B cell (primary cell): ENCODE data around the gene ARFGAP1. TPM values are rescaled to one million over a fixed set of nuclear protein-coding genes. Genes with fewer than 3 reads are reported as not detected.

Experiments used
- ATAC-seq: fragments of 200-7000 bp; cut with Tn5 transposase; one replicate; pipeline ENCODE4 v1.10.0; 2021; ENCODE audit warnings: low read depth, mild to moderate bottlenecking, moderate number of reproducible peaks, moderate library complexity
- CTCF ChIA-PET: fragments of 350-600 bp; sonication (Branson Sonifier 250); formaldehyde crosslinking; loops from one replicate; lab custom pipeline; 2021; ENCODE audit warnings: antibody characterized with exemption, inconsistent platforms; lab: Charles Lee
- POLR2A ChIA-PET: fragments of 350-600 bp; sonication (Branson Sonifier 250); formaldehyde crosslinking; loops from one replicate; lab custom pipeline; 2021; ENCODE audit warnings: antibody characterized with exemption; lab: Charles Lee
- DNase-seq: peaks from one replicate; pipeline ENCODE4 v3.0.0; 2013
- H2AFZ ChIP-seq: 2 replicates; pipeline ENCODE4 v1.6.1; 2012; ENCODE audit warnings: mild to moderate bottlenecking, low read depth, low read length; ENCODE audit not compliant: insufficient read depth, poor library complexity, severe bottlenecking
- H3K27ac ChIP-seq, 2 donors: 1 replicate in 1 of 2; 2 replicates in 1 of 2; pipeline ENCODE4 v1.5.1; 2012 to 2013; ENCODE audit warnings: low read length in 2 of 2, mild to moderate bottlenecking in 2 of 2, moderate library complexity in 1 of 2
- H3K27me3 ChIP-seq, 4 experiments: fragments of 200-600 bp in 1 of 4; sonication (generic) in 1 of 4; replicated peaks in 1 of 4; 1 replicate in 2 of 4; 2 replicates in 2 of 4; pipeline versions ENCODE4 v1.6.1 to v1.7.0; 2013 to 2016; ENCODE audit warnings: low read length in 3 of 4, mild to moderate bottlenecking in 2 of 4, mixed read lengths in 1 of 4, moderate library complexity in 1 of 4; ENCODE audit not compliant: insufficient read depth in 4 of 4, control insufficient read depth in 3 of 4; ENCODE audit errors: control extremely low read depth in 1 of 4
- H3K36me3 ChIP-seq, 2 experiments: replicated peaks in 1 of 2; 1 replicate in 1 of 2; 2 replicates in 1 of 2; pipeline versions ENCODE4 v1.6.1 to v1.7.1; 2013; ENCODE audit warnings: low read length in 1 of 2; ENCODE audit not compliant: insufficient read depth in 2 of 2, control insufficient read depth in 1 of 2; ENCODE audit errors: control extremely low read depth in 1 of 2, extremely low read depth in 1 of 2
- H3K4me1 ChIP-seq, 2 donors: fragments of 200-600 bp in 1 of 2; sonication (generic) in 1 of 2; 1 replicate in 1 of 2; 2 replicates in 1 of 2; pipeline versions ENCODE4 v1.5.1 to v1.6.1; 2013 to 2017; ENCODE audit warnings: low read length in 2 of 2; ENCODE audit not compliant: control insufficient read depth in 2 of 2, insufficient read depth in 2 of 2
- H3K4me2 ChIP-seq: replicated peaks from 2 replicates; pipeline ENCODE3; 2012; ENCODE audit warnings: mild to moderate bottlenecking, low read depth, low read length; ENCODE audit not compliant: poor library complexity, severe bottlenecking
- H3K4me3 ChIP-seq, 5 experiments: fragments of 200-600 bp in 1 of 5; sonication (generic) in 1 of 5; 1 replicate in 3 of 5; 2 replicates in 2 of 5; pipeline versions ENCODE4 v1.5.1 to v1.7.0; 2011 to 2016; ENCODE audit warnings: low read length in 4 of 5, mild to moderate bottlenecking in 4 of 5, low read depth in 2 of 5, control low read depth in 1 of 5, moderate library complexity in 1 of 5; ENCODE audit not compliant: insufficient read depth in 1 of 5; ENCODE audit errors: control extremely low read depth in 1 of 5, extremely low read depth in 1 of 5
- H3K79me2 ChIP-seq: fragments of 200-600 bp; sonication (generic); one replicate; pipeline ENCODE4 v1.6.0; 2016; ENCODE audit warnings: low read length; ENCODE audit not compliant: control insufficient read depth, insufficient read depth
- H3K9ac ChIP-seq: fragments of 200-600 bp; sonication (generic); 2 replicates; pipeline ENCODE4 v1.6.1; 2017; ENCODE audit warnings: mild to moderate bottlenecking, low read length, moderate library complexity
- H3K9me3 ChIP-seq, 3 donors: one replicate each; pipeline versions ENCODE4 v1.6.1 to v1.7.1; 2013; ENCODE audit warnings: low read length in 2 of 3; ENCODE audit not compliant: control insufficient read depth in 2 of 3, insufficient read depth in 1 of 3; ENCODE audit errors: control extremely low read depth in 1 of 3
- H4K20me1 ChIP-seq: 2 replicates; pipeline ENCODE4 v1.6.0; 2012; ENCODE audit warnings: mild to moderate bottlenecking, low read length; ENCODE audit not compliant: insufficient read depth, control insufficient read depth, poor library complexity, severe bottlenecking
- H3K27ac Mint-ChIP-seq: one replicate; pipeline ENCODE4 v1.8.0; 2021; ENCODE audit warnings: mixed read lengths
- H3K27me3 Mint-ChIP-seq: one replicate; pipeline ENCODE4 v1.8.0; 2021; ENCODE audit warnings: mixed read lengths
- H3K4me1 Mint-ChIP-seq: one replicate; pipeline ENCODE4 v1.8.0; 2021; ENCODE audit warnings: mixed read lengths
- H3K4me3 Mint-ChIP-seq: one replicate; pipeline ENCODE4 v1.8.0; 2021; ENCODE audit warnings: mixed read lengths
- H3K9me3 Mint-ChIP-seq: one replicate; pipeline ENCODE4 v1.8.0; 2022; ENCODE audit warnings: mixed read lengths; ENCODE audit not compliant: insufficient read depth
- EZH2 ChIP-seq: IDR thresholded peaks from 2 replicates; pipeline ENCODE4 v1.6.1; 2012; ENCODE audit warnings: borderline replicate concordance, low read depth, mild to moderate bottlenecking, moderate library complexity, low read length; ENCODE audit not compliant: insufficient read depth, poor library complexity, severe bottlenecking
- WGBS: methylation state at CpG from one replicate; pipeline ENCODE4 v1.1.5; 2013; ENCODE audit warnings: missing lambda C conversion rate; ENCODE audit not compliant: insufficient coverage; 5-methylcytosine and 5-hydroxymethylcytosine counted together
- intact Hi-C: fragments of 100-400 bp; cut with micrococcal nuclease; formaldehyde crosslinking; loops from one replicate; pipeline ENCODE4 v1.10.0; 2022
- polyA plus RNA-seq: library from polyadenylated mRNA; depleted of rRNA; stranded (reverse); fragments of >200 nt; gene quantifications from 2 replicates; pipeline ENCODE4 v1.2.3, GENCODE V29; 2012
- total RNA-seq, 2 donors: library from RNA; stranded (reverse); fragments of 120-200 nt in 1 of 2; gene quantifications; 1 replicate in 1 of 2; 2 replicates in 1 of 2; pipeline versions ENCODE4 v1.2.3 to v1.2.4, GENCODE V29; 2013 to 2022
- TF ChIP-seq, protein P1 (sequence below): fragments of 200-600 bp; IDR thresholded peaks from one replicate; pipeline ENCODE4 v1.8.0; 2022; ENCODE audit warnings: antibody characterized with exemption, mild to moderate bottlenecking

The ARFGAP1 gene
- total and polyA plus RNA-seq, 2 donors (not counting 1 experiment from before 2014, with no cell fraction given): 83.2 to 99.4 TPM

GRCh38 chr20:63306673-63307537 is 34.3 kb downstream of the ARFGAP1 start:
- no peak overlapping the region for H3K4me2 ChIP-seq
- H3K27ac ChIP-seq: no peak overlapping the region
- H3K36me3 ChIP-seq: no peaks in the 10 kb centered on the region
- H3K79me2 ChIP-seq: no peaks in the 10 kb centered on the region
- no peak overlapping the region for H3K9ac ChIP-seq
- H3K27ac Mint-ChIP-seq: no peak overlapping the region
- H3K4me1 Mint-ChIP-seq: no peaks in the 10 kb centered on the region
- peaks cover 5% of the 10 kb centered on the region for H3K27me3 Mint-ChIP-seq
- H3K27me3 ChIP-seq: peaks cover 0 to 10% (median 1%) of the 10 kb centered on the region in 4 experiments
- TF ChIP-seq, protein P1, sequence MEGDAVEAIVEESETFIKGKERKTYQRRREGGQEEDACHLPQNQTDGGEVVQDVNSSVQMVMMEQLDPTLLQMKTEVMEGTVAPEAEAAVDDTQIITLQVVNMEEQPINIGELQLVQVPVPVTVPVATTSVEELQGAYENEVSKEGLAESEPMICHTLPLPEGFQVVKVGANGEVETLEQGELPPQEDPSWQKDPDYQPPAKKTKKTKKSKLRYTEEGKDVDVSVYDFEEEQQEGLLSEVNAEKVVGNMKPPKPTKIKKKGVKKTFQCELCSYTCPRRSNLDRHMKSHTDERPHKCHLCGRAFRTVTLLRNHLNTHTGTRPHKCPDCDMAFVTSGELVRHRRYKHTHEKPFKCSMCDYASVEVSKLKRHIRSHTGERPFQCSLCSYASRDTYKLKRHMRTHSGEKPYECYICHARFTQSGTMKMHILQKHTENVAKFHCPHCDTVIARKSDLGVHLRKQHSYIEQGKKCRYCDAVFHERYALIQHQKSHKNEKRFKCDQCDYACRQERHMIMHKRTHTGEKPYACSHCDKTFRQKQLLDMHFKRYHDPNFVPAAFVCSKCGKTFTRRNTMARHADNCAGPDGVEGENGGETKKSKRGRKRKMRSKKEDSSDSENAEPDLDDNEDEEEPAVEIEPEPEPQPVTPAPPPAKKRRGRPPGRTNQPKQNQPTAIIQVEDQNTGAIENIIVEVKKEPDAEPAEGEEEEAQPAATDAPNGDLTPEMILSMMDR: no peak
- no peak for DNase-seq
- POLR2A ChIA-PET: no interaction called here
- H3K9me3 ChIP-seq: peaks cover 0 to 22% (median 0%) of the 10 kb centered on the region in 3 donors
- WGBS: 88% methylated on average over 35 of the region's 35 CpGs
- ATAC-seq: no peak
- no peak overlapping the region for H3K4me3 ChIP-seq
- CTCF ChIA-PET: no interaction called here
- intact Hi-C loops: no loop called here
- no peak overlapping the region for H2AFZ ChIP-seq
- H3K9me3 Mint-ChIP-seq: no peaks in the 10 kb centered on the region
- H3K4me1 ChIP-seq: no peaks in the 10 kb centered on the region
- H4K20me1 ChIP-seq: no peaks in the 10 kb centered on the region
- H3K4me3 Mint-ChIP-seq: no peak overlapping the region

GRCh38 chr20:63307538-63308217 is 35.1 kb downstream of the ARFGAP1 start:
- no peak for ATAC-seq
- no peak overlapping the region for H3K27ac Mint-ChIP-seq
- Histone ChIP-seq H3K4me2 (no peak overlapping the region), H3K9ac (no peak overlapping the region), H3K79me2 (no peaks in the 10 kb centered on the region), H3K4me3 (no peak overlapping the region), H3K4me1 (no peaks in the 10 kb centered on the region), H3K27ac (no peak overlapping the region), H3K36me3 (no peaks in the 10 kb centered on the region), H3K9me3 (peaks cover 0 to 16% (median 0%) of the 10 kb centered on the region in 3 donors), H4K20me1 (no peaks in the 10 kb centered on the region), H3K27me3 (peaks cover 0 to 10% (median 1%) of the 10 kb centered on the region in 4 experiments), H2AFZ (no peak overlapping the region)
- WGBS: 84% methylated on average over 23 of the region's 23 CpGs
- TF ChIP-seq, protein P1: no peak
- TF ChIP-seq EZH2: no peak
- no peaks in the 10 kb centered on the region for H3K9me3 Mint-ChIP-seq
- H3K4me3 Mint-ChIP-seq: no peak overlapping the region
- peaks cover 4% of the 10 kb centered on the region for H3K27me3 Mint-ChIP-seq
- POLR2A ChIA-PET: no interaction called here
- intact Hi-C loops: no loop called here
- CTCF ChIA-PET: no interaction called here
- H3K4me1 Mint-ChIP-seq: no peaks in the 10 kb centered on the region
- DNase-seq: no peak
